Measurements from ENCODE around the gene TP53AIP1.

TP53AIP1 gene

DNA sequence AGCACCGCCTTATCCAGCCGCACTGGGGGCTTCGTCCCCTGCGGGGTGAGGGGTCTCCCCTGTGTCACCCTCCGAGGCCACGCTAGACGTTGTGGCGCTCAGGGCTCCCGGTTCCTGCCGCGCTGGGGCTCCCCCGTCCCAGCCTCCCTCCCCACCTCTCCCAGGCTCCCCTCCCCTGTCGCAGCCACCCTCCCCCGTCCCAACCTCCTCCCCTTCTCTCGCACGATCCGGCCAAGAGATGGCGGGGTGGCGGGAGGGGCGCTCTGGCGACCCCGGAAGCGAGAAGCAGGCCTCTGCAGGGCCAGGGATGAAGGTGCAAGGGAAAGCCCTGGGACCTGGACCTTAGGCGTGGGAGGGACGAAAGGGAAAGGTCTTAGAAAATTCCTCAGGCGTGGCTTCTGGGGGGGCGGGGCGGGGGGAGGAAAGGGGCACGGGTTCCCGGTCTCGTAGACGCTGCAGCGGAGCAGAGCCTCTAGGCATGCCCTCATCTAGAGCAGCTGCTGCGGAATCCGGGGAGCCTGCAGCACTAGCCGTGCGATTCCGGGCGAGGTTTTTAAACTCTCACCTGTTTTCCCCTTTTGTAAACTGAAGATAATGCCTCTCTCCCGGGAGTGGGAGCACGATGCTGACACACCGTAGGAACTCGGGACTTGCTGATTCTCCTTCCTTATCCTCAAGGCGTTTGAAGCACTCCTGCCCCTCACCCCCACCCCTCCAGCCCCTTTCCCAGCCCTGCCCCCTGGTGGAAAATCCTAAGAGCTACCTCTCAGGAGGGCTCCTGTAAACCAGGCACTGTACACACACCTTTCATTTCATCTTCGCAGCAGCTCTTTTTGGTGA lies 37.1 kb downstream of the TP53AIP1 start:
- no peak for DNase-seq (ENCODE audit: low read depth)

DNA sequence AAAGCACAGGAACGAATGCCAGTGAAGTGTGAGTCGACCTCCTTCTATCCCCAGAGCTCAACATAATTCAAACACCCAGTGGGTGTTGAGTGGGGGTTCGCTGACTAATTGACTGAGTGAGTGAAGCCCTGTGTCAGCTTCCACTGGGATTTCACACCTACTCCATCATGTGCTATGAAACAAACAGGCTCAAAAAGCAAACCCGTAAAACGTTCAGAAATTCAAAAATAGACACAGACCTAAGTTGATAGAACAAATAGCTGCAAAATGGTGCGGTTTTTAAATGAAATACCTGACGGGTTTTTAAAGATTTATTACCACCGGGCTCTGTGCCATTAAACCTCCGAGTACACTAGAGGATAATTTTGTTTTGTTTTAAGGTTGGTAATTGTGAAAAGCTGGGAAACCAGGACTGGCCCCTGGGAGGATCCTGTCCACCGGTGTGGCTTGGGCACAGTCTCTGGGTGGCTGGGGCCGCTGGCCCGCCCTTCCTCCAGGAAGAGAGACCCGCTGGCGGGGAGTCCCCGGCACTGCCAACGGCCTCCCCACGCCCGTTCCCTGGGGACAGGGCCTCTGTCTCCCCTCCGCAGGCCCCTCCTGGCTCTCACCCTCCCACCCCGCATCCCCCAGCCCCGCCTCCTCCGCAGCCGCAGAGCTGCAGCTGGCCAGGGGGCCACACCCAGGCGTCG lies 37.9 kb downstream of the TP53AIP1 start:
- no peak for DNase-seq (ENCODE audit: low read depth)

DNA sequence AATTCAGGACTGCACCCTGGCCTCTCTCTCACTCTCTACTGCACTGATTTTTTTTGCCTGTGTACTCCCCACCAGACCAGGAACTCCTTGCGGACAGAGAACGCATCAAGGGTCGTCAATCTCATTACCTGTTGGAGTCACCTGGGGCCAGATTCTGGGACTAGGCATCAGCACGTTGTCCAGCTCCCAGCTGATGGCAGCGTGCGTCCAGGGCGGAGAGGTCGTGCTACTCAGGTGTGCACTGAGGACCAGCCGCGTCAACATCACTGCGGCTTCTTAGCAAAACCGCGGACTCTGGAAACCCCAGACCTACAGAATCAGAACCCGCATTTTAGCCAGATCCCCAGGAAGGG lies 38.4 kb downstream of the TP53AIP1 start:
- no peak for DNase-seq (ENCODE audit: low read depth)

DNA sequence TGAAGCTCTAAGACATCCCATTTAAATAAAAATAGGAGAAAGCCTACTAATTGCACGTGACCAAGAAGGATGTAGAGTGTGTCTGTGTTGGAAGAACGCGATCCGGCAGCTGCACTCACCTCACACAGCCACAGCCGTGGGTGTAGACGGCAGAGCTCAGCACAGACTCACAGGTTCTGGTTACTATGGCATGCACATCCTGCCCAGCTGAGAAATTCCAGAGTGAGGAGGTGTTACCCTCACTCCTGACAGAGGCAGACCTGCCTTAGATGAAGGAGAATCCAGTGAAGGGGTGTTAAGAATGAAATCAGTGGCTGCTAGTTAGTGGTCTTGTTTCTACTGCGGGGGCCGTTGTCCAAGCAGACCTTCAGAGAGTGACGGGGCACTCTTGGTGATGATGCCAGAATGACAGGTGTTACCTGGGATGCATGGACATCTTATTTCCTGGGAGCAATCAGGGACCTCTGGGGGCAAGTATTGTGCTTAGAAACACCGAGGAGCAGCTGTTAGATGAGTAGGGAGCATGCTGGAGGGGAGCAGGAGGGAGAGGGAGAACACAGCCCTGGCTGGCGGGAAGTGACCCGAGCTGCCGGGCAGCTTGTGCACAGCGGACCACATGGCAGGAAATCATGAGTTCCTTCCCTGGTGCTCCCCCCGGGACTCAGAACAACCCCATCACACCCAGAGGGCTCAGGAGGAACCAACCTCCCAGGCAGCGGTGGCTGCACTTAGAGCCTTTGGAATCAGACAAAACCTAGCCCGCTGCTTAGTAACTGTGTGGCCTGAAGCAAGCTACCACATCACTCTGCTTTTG lies 39.2 kb downstream of the TP53AIP1 start:
- DNase-seq (ENCODE audit: low read depth), result no peak

DNA sequence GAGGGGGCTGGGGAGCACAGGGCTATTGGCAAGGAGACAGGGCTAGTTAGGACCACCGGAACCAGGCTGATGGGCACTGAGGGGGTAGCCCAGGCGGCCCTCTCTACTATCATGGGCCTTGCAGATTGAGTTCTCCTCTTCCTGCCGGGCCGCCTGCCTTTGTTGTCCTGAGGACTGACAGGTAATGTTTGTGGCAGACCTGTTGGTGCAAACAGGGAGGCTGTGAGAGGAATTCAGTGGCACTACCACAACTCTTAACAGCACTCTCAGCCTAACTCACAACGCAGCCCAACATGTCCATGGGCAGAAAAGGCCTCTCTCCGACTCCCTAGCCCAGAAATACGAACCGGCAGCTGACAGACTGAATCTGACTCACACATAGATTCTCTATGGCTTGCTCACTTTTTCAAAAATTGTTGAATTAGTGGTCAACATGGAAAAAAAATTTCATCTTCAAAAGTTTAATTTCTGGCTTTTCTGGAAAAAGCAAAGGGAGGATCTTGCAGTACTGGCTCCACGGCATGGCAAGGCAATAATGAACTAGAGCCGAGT lies 40.1 kb downstream of the TP53AIP1 start:
- no peak for DNase-seq (ENCODE audit: low read depth)

DNA sequence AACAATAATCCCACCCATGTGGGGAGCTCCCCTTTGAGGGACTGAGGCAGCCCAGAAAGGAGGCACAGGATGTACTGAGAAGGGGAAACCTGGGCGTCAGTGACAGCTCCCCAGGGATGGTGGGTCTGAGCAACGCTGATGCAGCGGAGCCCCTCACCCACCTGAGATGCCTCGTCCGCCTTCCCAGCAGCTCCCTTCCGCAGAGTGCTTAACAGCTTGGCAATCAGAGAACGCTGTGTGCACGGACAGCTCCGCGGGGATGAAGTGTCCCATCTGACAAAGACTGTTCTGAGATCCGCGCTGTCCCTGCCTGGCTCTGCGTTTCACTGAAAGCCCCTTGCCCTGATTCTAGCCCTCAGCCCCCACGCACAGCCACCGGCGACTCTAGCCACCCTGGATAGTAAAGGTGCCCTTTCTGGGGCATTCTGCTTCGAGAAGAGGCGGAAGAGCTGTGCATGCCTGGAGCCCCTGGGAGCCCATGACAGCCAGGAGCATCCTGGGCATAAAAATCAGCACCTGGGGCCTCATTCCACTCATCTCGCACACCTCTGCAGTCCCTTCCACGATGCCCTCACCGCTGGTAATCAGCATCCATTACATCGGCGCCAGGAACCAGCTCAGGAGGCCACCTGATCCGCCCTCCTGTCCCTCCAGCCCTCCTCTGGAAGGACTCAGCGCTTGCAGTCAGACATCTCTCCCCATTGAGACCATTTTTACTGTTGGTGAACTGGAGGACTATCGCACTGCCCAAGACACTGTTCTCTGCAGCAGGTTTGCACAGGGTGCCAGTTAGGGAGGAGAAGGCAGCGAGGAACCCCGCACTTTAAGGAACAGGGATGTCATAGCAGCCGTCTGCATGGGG lies 40.8 kb downstream of the TP53AIP1 start:
- DNase-seq (ENCODE audit: low read depth), result no peak

DNA sequence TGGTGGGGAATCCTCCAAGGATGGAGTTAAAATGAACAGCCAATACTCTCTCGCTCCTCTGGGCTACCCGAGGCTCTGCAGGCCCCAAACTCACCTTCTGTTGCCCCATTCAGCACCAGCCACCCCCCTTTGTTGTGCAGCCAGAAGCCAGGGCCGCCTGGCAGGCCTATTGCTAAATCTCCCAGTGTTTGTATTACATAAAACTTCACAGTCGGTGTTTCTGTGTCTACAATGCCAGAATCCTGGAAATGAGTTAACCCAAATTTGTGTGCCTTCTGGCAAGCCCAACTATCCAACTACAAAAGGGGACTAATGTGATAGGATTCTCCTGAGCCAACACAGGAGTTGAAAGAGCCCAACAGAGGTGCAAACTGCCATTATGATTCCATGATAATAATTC lies 42.2 kb downstream of the TP53AIP1 start:
- no peak for DNase-seq (ENCODE audit: low read depth)

DNA sequence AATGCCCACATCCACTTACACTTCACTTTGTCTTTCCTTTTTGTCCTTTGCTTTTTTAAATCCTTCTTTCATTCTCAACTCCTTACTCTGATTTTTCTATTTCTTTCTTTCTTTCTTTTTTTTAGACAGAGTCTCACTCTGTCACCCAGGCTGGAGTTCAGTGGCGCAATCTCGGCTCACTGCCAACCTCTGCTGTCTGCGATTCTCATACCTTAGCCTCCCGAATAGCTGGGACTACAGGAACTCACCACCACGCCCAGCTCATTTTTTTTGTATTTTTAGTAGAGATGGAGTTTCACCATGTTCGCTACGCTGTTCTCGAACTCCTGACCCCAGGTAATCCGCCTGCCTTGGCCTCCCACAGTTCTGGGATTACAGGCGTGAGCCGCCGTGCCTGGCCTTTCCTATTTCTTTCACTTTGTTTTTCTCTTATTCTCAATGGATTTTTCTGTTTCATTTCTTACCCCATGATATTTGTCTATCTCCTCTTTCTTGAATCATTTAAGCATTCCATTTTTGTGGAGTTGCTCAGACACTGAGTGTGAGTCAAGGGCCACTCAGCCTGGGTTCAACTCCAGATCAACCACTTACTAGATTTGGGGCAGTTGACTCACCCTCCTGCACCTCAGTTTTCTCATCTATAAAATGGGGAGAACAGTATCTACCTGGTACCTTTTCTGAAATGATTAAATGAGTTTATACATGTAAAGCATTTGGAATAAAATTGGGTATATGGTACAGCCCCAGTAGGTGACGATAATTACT lies 43.9 kb downstream of the TP53AIP1 start:
- no peak for DNase-seq (ENCODE audit: low read depth)

DNA sequence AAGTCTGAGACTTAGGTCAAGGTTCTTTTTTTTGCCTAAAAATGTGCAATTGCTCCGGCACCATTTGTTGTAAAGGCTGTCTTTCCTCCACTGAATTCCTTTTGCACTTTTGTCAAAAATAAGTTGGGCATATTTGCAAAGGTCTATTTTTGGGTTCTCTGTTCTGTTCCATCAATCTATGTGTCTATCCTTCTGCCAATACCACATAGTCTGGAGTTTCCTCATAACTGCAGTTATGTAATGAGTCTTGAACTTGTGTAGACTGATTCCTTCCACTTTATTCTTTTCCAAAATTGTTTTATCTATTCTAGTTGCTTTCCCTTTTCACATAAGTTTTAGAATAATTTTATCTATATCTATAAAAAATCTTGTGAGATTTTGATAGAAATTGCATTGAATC lies 44.8 kb downstream of the TP53AIP1 start:
- no peak for DNase-seq (ENCODE audit: low read depth)

DNA sequence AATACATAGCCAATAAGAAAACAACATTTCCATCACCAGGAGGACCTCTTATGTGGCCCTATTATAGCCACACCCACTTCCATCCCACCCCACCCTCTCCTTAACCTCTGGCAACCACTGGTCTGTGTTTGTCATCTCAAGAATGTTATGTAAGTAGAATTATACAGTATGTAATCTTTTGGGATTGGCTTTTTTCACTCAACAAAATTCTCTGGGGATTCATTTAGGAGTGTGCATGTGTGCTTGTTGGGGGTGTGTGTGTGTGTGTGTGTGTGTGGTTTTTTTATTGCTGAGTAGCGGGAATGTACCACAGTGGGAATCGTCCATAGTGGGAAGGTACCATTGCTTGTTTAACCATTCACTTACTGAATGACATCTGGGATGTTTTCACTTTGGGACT lies 46.3 kb downstream of the TP53AIP1 start:
- no peak for DNase-seq (ENCODE audit: low read depth)

DNA sequence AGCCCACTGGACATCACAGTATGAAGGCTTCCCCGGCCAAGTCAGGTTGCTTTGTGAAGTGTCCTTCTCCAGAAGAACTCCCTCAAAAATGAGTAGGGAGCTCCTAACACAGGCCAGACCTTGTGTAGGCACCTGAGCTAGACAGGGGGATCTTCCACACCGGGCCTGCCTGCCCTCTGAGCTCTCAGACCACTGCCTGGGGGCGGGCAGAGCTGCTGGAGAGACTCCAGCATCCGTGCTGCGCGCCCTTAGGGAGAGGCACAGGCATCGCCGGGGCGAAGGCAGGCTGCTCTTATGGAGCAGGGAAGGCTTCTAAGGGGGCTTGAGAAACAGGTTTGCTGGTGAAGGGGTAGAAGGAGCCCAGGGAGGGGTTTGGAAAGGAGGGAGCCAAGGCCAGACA lies 47.1 kb downstream of the TP53AIP1 start:
- DNase-seq (ENCODE audit: low read depth), result no peak

DNA sequence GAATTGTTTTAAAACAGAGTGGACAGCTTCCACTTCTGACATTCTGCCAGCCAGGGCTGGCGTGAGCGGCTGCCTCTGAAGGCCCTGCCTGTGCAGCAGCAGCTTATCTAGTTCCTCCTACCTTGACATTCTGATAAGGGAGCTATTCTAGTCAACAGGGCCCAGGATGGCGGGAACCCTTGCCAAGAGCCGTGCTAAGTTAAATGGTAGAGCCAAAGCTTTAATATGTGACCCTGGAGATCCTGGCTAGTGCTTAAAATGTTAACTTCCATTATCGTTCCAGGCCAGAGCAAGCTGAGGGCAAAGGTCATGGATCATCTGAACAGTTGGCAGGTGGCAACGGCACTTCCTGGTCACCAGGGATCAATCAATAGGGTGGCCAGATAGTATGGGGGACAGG lies 48.0 kb downstream of the TP53AIP1 start:
- no peak for DNase-seq (ENCODE audit: low read depth)

DNA sequence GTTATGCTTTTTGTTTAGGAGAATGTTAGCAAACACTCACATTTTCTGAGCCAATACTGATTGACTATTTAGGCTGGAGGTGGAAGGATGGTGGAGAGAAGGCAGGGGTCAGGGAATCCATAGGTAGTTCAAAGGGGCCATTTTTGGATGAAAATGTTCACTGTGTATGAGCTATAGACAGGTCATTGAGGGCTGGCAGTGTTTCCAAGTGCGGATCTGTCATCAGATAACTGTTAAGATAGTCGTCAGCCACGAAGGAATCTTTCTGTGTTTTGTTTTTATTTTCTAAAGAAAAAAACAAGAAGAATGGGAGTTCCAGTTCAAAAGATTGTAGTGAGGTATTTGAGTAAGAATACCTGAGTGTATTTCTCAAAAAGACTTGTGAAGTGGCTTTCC lies 48.4 kb downstream of the TP53AIP1 start:
- no peak for DNase-seq (ENCODE audit: low read depth)

DNA sequence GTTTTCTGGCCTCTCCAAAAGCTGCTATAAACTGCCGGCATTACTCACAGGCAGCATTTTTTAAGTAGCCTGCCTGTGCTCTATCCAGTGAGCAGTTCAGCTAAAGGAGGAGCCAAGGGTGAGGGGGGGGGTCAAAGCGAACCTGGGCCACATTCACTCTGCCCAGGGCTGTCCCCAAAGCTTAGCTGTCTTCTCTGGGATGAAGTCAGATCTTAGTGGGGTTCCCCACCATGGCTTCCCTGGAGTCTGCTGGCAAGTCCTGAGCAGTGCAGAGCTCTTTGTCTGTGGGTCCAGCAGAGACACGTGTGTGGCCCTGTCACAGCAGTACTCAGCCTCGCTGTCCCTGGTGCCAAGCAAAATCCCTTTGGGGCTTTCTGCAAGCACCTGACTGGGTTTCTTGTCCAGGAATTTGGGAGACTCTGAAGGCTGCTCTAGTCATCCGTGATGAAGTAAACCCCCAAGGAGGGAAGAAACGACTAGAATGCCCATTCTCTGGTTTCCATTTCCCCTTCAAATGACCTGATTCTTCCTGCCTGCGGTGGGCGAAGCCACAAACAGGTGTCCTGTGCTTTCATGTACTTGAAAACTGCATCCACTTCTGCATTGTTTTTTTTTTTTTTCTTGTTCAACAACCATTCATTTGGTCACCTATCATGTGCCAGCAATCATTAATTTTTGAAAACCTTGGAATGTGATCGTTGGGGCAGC lies 48.9 kb downstream of the TP53AIP1 start:
- DNase-seq (ENCODE audit: low read depth), result no peak

DNA sequence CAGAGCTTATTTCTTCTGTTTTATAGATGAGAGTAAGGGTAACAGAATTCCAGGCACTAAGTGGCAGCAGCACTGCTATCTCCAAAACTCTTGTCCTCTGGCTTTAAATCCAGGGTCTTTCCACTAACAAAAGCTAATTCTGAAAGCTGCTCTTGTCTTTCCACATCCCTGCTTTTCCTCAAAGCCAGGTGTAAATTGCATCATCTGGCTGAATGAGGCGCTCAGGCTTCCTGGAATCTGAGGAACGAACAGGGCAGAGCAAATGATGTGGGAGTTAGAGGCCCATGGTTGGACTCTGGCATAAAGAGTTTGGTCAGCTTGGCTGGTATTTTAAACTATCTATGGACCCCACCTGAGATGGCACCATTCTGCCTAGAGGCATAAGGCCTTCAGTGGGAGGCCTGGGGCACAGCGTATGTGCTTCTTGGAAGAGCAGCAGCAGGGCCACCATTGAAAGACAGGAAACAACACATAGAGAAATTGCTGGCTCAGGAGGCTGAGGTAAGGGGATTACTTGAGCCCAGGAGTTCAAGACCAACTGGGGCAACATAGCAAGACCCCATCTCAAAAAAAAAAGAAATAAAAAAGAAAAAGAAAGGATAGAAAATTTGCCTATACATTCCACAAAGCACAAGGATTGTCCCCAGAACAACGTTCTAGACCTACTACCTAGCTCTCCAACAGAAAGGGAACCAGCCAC lies 49.7 kb downstream of the TP53AIP1 start:
- DNase-seq (ENCODE audit: low read depth), result no peak

DNA sequence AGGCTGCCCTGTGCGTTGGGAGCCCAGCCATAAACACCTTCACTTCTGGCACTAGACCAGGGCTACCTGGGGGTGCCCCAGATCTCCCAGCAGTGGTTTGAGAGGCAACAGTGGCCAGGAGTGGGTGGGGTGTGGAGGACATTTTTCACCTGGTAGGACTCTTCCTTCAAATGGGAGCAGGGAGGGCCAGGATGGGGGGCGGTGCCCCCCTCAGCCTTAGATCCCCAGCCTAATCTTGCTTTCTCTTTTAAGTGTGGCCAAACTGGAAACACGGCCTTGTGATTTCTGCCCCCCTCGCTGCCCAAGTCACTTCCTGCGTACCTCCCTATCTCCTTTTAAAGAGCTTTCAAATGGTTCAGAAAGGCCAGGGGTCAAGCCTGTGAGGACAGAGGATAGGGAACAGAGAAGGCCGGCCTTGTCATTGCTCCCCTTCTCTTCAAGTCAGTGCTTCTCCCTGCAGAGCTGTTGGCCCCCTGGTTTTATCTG lies 50.7 kb downstream of the TP53AIP1 start:
- no peak for DNase-seq (ENCODE audit: low read depth)

DNA sequence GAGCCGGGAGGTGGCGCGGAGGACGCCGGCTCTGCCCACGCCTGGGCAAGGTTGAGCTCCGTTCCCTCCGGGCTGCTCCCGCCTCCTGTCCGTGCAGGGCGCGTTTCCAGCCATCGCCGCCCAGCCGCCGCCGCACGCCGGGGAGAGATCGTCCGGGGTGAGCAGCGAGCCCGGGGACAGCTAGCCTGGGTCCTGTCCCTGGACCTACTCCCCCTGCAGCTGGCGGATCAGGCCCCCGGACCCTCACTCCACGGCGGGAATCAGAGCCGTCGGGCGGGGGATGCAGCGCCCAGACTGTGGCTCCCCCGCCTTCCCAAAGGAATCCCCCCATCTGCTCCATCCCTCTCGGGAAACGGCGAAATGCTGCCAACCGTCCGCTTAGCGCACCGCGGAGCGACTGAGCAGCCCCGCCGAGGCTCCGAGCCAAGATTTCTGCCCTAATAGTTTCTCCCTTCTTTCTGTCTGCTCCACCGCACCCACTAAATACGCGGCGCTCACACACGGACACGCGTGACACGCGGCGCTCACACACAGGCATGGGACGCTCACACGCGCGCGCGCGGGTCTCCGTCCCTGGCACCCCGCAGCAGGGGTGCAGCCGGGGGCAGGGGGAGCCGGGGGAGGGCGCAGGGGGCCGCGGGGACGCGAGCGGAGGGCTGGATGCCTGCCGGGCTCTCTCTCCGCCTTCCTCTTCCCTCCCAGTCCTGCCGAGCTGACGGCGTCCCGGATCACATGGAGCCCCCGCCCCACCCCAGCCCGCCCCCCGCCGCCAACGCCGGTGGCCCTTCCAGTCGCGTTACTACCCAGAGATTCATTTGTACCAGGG lies 51.9 kb downstream of the TP53AIP1 start, which contains the start of gene KCNJ5:
KCNJ5 (plus strand) TSS at position 814 of the 826 bp plus-strand sequence. CDS start 19,918 bp downstream, outside the sequence.
- no peak for DNase-seq (ENCODE audit: low read depth)

DNA sequence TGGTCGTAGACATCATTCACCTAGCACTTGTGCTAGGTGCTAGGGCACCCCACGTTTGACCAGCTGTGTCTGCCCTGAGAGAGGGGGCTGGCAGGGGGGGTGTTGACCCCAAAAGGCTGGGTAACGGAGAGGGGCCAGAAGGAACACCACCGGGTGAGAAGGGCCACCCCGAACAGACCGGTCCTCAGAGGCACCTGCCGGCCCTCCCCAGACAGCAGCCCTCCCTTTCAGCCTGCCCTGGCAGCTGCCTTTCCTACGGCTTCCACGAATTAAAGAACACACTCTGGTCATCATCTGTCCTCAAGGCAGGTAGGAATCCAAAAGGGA lies 52.5 kb downstream of the TP53AIP1 start:
- no peak for DNase-seq (ENCODE audit: low read depth)

Data from HS-5 (cell line).